Measurements from ENCODE around the gene SMAD3. TPM values are rescaled to one million over a fixed set of nuclear protein-coding genes. Genes with fewer than 3 reads are reported as not detected.

Gene SMAD3
- total RNA-seq, 3 donors from 2014 or later, result 22.5 to 44.6 (median 33.4) TPM

- Histone ChIP-seq H3K4me1 (peaks cover 5 to 9% of the 10 kb centered on the region in 2 donors), H3K27me3 (no peaks in the 10 kb centered on the region), H3K4me3 (no peak overlapping the region), H3K9me3 (no peaks in the 10 kb centered on the region), H3K36me3 (no peaks in the 10 kb centered on the region), H3K27ac (peak overlapping the region in 1 of 2 donors; percentile 68)
- DNase-seq (ENCODE audit: low spot score in 2 of 2), result no peak
- intact Hi-C loops (cut with DNase I; ENCODE audit: low total_unique reads), result no loop called here
- TF ChIP-seq POLR2AphosphoS5 (IDR thresholded peaks at IDR 0.05) (peak in 2 of 3 donors; percentile 22 to 49), POLR2A (IDR thresholded peaks at IDR 0.05) (no peak), CTCF (IDR thresholded peaks at IDR 0.05) (no peak)
Measured at GRCh38 chr15:67183443-67184169, 118.2 kb downstream of the SMAD3 start.

GRCh38 chr15:67184208-67184925, 119.0 kb downstream of the SMAD3 start:
- Histone ChIP-seq H3K9me3 (no peaks in the 10 kb centered on the region), H3K4me1 (peaks cover 5 to 9% of the 10 kb centered on the region in 2 donors), H3K27me3 (no peaks in the 10 kb centered on the region), H3K27ac (peak overlapping the region in 1 of 2 donors; percentile 68), H3K36me3 (no peaks in the 10 kb centered on the region), H3K4me3 (no peak overlapping the region)
- intact Hi-C loops (cut with DNase I; ENCODE audit: low total_unique reads), result no loop called here
- DNase-seq (ENCODE audit: low spot score in 2 of 2), result no peak
- TF ChIP-seq CTCF (IDR thresholded peaks at IDR 0.05) (no peak), POLR2A (IDR thresholded peaks at IDR 0.05) (no peak), POLR2AphosphoS5 (IDR thresholded peaks at IDR 0.05) (no peak)

GRCh38 chr15:67185051-67185450, 119.6 kb downstream of the SMAD3 start:
- Histone ChIP-seq H3K36me3 (no peaks in the 10 kb centered on the region), H3K4me1 (peaks cover 5 to 9% of the 10 kb centered on the region in 2 donors), H3K27me3 (no peaks in the 10 kb centered on the region), H3K9me3 (no peaks in the 10 kb centered on the region), H3K4me3 (no peak overlapping the region), H3K27ac (peak overlapping the region in 1 of 2 donors; percentile 68)
- DNase-seq (ENCODE audit: low spot score in 2 of 2), result no peak
- intact Hi-C loops (cut with DNase I; ENCODE audit: low total_unique reads), result no loop called here
- TF ChIP-seq POLR2AphosphoS5 (IDR thresholded peaks at IDR 0.05), result no peak

- H3K4me1 ChIP-seq, result peaks cover 5 to 9% of the 10 kb centered on the region in 2 donors
- H3K36me3 ChIP-seq, result no peaks in the 10 kb centered on the region
- intact Hi-C loops (cut with DNase I; ENCODE audit: low total_unique reads), result no loop called here
- H3K4me3 ChIP-seq, result no peak overlapping the region
- no peak for DNase-seq (ENCODE audit: low spot score in 2 of 2)
- TF ChIP-seq CTCF (IDR thresholded peaks at IDR 0.05) (no peak), POLR2AphosphoS5 (IDR thresholded peaks at IDR 0.05) (no peak), POLR2A (IDR thresholded peaks at IDR 0.05) (no peak)
- H3K27me3 ChIP-seq, result no peaks in the 10 kb centered on the region
- no peaks in the 10 kb centered on the region for H3K9me3 ChIP-seq
- H3K27ac ChIP-seq, result peak overlapping the region; percentile 31 to 68
Measured at GRCh38 chr15:67185621-67186225, 120.3 kb downstream of the SMAD3 start.

GRCh38 chr15:67186226-67186649, 120.8 kb downstream of the SMAD3 start:
- no peaks in the 10 kb centered on the region for H3K36me3 ChIP-seq
- intact Hi-C loops (cut with DNase I; ENCODE audit: low total_unique reads), result no loop called here
- no peaks in the 10 kb centered on the region for H3K9me3 ChIP-seq
- DNase-seq (ENCODE audit: low spot score in 2 of 2), result no peak
- H3K4me3 ChIP-seq, result no peak overlapping the region
- no peak for TF ChIP-seq POLR2AphosphoS5 (IDR thresholded peaks at IDR 0.05)
- no peak for TF ChIP-seq CTCF (IDR thresholded peaks at IDR 0.05)
- no peak for TF ChIP-seq POLR2A (IDR thresholded peaks at IDR 0.05)
- H3K27ac ChIP-seq, result peak overlapping the region; percentile 31 to 68
- peaks cover 5 to 9% of the 10 kb centered on the region in 2 donors for H3K4me1 ChIP-seq
- H3K27me3 ChIP-seq, result no peaks in the 10 kb centered on the region
